ENCODE data around the gene BTN3A1.

DNA sequence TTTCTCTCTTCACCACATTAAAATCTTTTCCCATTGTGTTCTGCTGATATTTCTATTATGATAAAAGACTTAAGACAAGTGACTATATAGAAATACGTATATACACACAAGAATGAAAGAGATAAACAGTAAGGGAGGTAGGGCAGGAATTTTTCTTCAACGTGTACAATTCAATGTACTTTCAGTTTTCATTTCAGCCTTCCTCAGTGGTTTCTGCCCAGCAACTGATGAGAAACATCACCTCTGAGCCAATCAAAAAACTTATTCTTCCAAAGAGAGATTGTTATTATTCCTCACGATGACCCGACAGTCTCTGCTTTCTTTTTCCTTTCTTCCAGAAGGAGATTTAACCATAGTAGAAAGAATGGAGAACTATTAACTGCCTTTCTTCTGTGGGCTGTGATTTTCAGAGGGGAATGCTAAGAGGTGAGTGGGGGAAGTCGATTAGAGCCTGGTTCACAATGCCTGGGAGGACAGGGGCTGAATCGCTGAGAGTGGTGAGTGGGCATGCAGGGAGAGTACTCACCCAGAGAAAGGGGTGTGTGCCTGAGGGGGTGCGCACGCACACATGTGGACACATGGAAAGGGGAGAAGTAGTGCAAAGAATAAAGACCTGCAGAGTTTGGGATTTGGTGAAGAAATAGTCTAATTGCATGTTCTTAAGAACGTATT, at the start of gene BTN3A1:
- TF ChIP-seq, protein P1, sequence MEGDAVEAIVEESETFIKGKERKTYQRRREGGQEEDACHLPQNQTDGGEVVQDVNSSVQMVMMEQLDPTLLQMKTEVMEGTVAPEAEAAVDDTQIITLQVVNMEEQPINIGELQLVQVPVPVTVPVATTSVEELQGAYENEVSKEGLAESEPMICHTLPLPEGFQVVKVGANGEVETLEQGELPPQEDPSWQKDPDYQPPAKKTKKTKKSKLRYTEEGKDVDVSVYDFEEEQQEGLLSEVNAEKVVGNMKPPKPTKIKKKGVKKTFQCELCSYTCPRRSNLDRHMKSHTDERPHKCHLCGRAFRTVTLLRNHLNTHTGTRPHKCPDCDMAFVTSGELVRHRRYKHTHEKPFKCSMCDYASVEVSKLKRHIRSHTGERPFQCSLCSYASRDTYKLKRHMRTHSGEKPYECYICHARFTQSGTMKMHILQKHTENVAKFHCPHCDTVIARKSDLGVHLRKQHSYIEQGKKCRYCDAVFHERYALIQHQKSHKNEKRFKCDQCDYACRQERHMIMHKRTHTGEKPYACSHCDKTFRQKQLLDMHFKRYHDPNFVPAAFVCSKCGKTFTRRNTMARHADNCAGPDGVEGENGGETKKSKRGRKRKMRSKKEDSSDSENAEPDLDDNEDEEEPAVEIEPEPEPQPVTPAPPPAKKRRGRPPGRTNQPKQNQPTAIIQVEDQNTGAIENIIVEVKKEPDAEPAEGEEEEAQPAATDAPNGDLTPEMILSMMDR (IDR thresholded peaks at IDR 0.05; ENCODE audit: low read depth, low read length), result no peak
- TF ChIP-seq, protein P2, sequence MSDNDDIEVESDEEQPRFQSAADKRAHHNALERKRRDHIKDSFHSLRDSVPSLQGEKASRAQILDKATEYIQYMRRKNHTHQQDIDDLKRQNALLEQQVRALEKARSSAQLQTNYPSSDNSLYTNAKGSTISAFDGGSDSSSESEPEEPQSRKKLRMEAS (IDR thresholded peaks at IDR 0.05; ENCODE audit: low read depth, low read length), result peak; percentile 87
- peak; percentile 60 for TF ChIP-seq MYC (IDR thresholded peaks at IDR 0.05; ENCODE audit: low read depth, low read length)

Measured in NB4 (cell line).